ENCODE measurements around the gene CTF1. TPM values are rescaled to one million over a fixed set of nuclear protein-coding genes. Genes with fewer than 3 reads are reported as not detected.
"Not testable (repeated sequence)": the region's sequence is repeated elsewhere in the genome, so short reads cannot be mapped to it uniquely, and the experiment has no call there.

Gene CTF1
- total RNA-seq, 4 donors from 2014 or later = 2.3 to 5.6 (median 3.2) TPM

DNA sequence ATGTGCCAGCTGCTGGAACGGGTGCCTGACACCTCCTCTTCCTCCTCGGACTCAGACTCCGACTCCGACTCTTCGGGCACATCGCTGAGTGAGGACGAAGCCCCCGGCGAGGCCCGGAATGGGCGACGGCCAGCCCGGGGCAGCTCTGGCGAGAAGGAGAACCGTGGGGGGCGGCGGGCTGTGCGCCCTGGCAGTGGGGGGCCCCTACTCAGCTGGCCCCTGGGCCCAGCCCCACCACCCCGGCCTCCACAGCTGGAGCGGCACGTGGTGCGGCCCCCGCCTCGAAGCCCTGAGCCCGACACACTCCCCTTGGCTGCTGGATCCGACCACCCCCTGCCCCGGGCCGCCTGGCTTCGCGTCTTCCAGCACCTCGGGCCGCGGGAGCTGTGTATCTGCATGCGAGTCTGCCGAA is 33.8 kb downstream of the CTF1 start:
- Histone ChIP-seq H3K4me3 (no peak overlapping the region), H3K27ac (no peak overlapping the region), H3K9me3 (no peaks in the 10 kb centered on the region), H3K4me1 (peaks cover 0 to 5% of the 10 kb centered on the region in 2 donors), H3K27me3 (no peaks in the 10 kb centered on the region), H3K36me3 (peaks cover 0 to 7% of the 10 kb centered on the region in 2 donors)
- ATAC-seq (no peak), DNase-seq (no peak)
- TF ChIP-seq, protein P1, sequence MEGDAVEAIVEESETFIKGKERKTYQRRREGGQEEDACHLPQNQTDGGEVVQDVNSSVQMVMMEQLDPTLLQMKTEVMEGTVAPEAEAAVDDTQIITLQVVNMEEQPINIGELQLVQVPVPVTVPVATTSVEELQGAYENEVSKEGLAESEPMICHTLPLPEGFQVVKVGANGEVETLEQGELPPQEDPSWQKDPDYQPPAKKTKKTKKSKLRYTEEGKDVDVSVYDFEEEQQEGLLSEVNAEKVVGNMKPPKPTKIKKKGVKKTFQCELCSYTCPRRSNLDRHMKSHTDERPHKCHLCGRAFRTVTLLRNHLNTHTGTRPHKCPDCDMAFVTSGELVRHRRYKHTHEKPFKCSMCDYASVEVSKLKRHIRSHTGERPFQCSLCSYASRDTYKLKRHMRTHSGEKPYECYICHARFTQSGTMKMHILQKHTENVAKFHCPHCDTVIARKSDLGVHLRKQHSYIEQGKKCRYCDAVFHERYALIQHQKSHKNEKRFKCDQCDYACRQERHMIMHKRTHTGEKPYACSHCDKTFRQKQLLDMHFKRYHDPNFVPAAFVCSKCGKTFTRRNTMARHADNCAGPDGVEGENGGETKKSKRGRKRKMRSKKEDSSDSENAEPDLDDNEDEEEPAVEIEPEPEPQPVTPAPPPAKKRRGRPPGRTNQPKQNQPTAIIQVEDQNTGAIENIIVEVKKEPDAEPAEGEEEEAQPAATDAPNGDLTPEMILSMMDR (IDR thresholded peaks at IDR 0.05 in 4 of 5, conservative IDR thresholded peaks at IDR 0.05 in 1 of 5) = no peak
- TF ChIP-seq POLR2A (IDR thresholded peaks at IDR 0.05) = no peak
- intact Hi-C loops (cut with DNase I; ENCODE audit: low total_unique reads) (no loop called here), in situ Hi-C loops (cut with MboI; ENCODE audit: low sequenced_read_pairs in 4 of 4) (no loop called here)

GRCh38 chr16:30931068-30931650 is 34.7 kb downstream of the CTF1 start:
- intact Hi-C loops (cut with DNase I; ENCODE audit: low total_unique reads) = no loop called here
- in situ Hi-C loops (cut with MboI; ENCODE audit: low sequenced_read_pairs in 4 of 4) = no loop called here
- TF ChIP-seq, protein P1 (IDR thresholded peaks at IDR 0.05 in 4 of 5, conservative IDR thresholded peaks at IDR 0.05 in 1 of 5) = no peak
- TF ChIP-seq POLR2A (IDR thresholded peaks at IDR 0.05) = no peak
- Histone ChIP-seq H3K36me3 (peaks cover 0 to 7% of the 10 kb centered on the region in 2 donors), H3K27me3 (no peaks in the 10 kb centered on the region), H3K27ac (no peak overlapping the region), H3K4me1 (peaks cover 0 to 5% of the 10 kb centered on the region in 2 donors), H3K9me3 (no peaks in the 10 kb centered on the region), H3K4me3 (no peak overlapping the region)
- no peak for DNase-seq
- no peak for ATAC-seq

GRCh38 chr16:30934827-30935557 is 38.6 kb downstream of the CTF1 start:
- intact Hi-C loops (cut with DNase I; ENCODE audit: low total_unique reads) = no loop called here
- peaks cover 0 to 7% of the 10 kb centered on the region in 2 donors for H3K36me3 ChIP-seq
- no peaks in the 10 kb centered on the region for H3K9me3 ChIP-seq
- in situ Hi-C loops (cut with MboI; ENCODE audit: low sequenced_read_pairs in 4 of 4) = no loop called here
- no peaks in the 10 kb centered on the region for H3K4me1 ChIP-seq
- TF ChIP-seq, protein P1 (IDR thresholded peaks at IDR 0.05 in 4 of 5, conservative IDR thresholded peaks at IDR 0.05 in 1 of 5) = peak in 4 of 5 experiments; percentile 22 to 51 (median 32)
- no peak for TF ChIP-seq POLR2A (IDR thresholded peaks at IDR 0.05)
- H3K27me3 ChIP-seq = no peaks in the 10 kb centered on the region
- DNase-seq (peak in 1 of 2 donors; percentile 57), ATAC-seq (peak in 1 of 2 donors; percentile 67)
- no peak overlapping the region for H3K4me3 ChIP-seq
- no peak overlapping the region for H3K27ac ChIP-seq

- ATAC-seq = no peak
- H3K9me3 ChIP-seq = no peaks in the 10 kb centered on the region
- H3K36me3 ChIP-seq = peaks cover 0 to 5% of the 10 kb centered on the region in 2 donors
- H3K4me1 ChIP-seq = peaks cover 5 to 6% of the 10 kb centered on the region in 2 donors
- H3K27me3 ChIP-seq = no peaks in the 10 kb centered on the region
- no peak for DNase-seq
- TF ChIP-seq POLR2A (IDR thresholded peaks at IDR 0.05) = no peak
- TF ChIP-seq, protein P1 (IDR thresholded peaks at IDR 0.05 in 4 of 5, conservative IDR thresholded peaks at IDR 0.05 in 1 of 5) = no peak
- H3K4me3 ChIP-seq = no peak overlapping the region
- no peak overlapping the region for H3K27ac ChIP-seq
- intact Hi-C loops (cut with DNase I; ENCODE audit: low total_unique reads) (no loop called here), in situ Hi-C loops (cut with MboI; ENCODE audit: low sequenced_read_pairs in 4 of 4) (no loop called here)
These were observed 41.3 kb downstream of the CTF1 start for GRCh38 chr16:30937692-30938091.

GRCh38 chr16:30939571-30939970 is 43.2 kb downstream of the CTF1 start:
- DNase-seq; ATAC-seq; H3K9me3 ChIP-seq; H3K4me1 ChIP-seq; H3K4me3 ChIP-seq; intact Hi-C loops (cut with DNase I; ENCODE audit: low total_unique reads); H3K27ac ChIP-seq; in situ Hi-C loops (cut with MboI; ENCODE audit: low sequenced_read_pairs in 4 of 4); H3K36me3 ChIP-seq; H3K27me3 ChIP-seq: not testable (repeated sequence)

Data from gastrocnemius medialis (tissue), 4 donors.